ENCODE measurements around the gene KHNYN. TPM values are rescaled to one million over a fixed set of nuclear protein-coding genes. Genes with fewer than 3 reads are reported as not detected.

The KHNYN gene
- total and polyA plus RNA-seq, 5 experiments from 2014 or later, result 9.1 to 150 (median 16.9) TPM

GRCh38 chr14:24437020-24437735, 7.4 kb downstream of the KHNYN start:
- peak in 2 of 10 donors; percentile 23 to 32 for DNase-seq
- POLR2A ChIA-PET, result interaction anchor here (0.9 to 3.4 kb wide), 10 partner anchors 8 to 223 kb away, joined by 3 to 37 read pairs (median 5); partner anchors contain the start of genes CBLN3, CHMP4A, KHNYN and LTB4R
- H3K27ac Mint-ChIP-seq, result peak overlapping the region in 9 of 10 donors; percentile 27 to 92 (median 89)
- H3K4me1 Mint-ChIP-seq, result peaks cover 25 to 62% (median 57%) of the 10 kb centered on the region in 4 donors
- peaks cover 0 to 73% (median 7%) of the 10 kb centered on the region in 3 donors for H3K36me3 Mint-ChIP-seq
- H3K9me3 Mint-ChIP-seq, result no peaks in the 10 kb centered on the region
- peak in 1 of 2 donors; percentile 22 for ATAC-seq
- no peaks in the 10 kb centered on the region for H3K27me3 Mint-ChIP-seq
- peak overlapping the region; percentile 22 to 75 (median 63) for H3K4me3 Mint-ChIP-seq

GRCh38 chr14:24437736-24438067, 7.9 kb downstream of the KHNYN start:
- Mint-ChIP-seq H3K9me3 (no peaks in the 10 kb centered on the region), H3K4me3 (peak overlapping the region in 9 of 10 donors; percentile 4 to 65 (median 43)), H3K27ac (peak overlapping the region in 9 of 10 donors; percentile 46 to 92 (median 86)), H3K27me3 (no peaks in the 10 kb centered on the region), H3K36me3 (peaks cover 0 to 70% (median 7%) of the 10 kb centered on the region in 3 donors), H3K4me1 (peaks cover 29 to 62% (median 60%) of the 10 kb centered on the region in 4 donors)
- POLR2A ChIA-PET, result interaction anchor here (1.0 to 3.4 kb wide), 7 partner anchors 9 to 222 kb away, joined by 4 to 37 read pairs (median 6); partner anchors contain the start of genes CBLN3, KHNYN, LTB4R and MDP1
- ATAC-seq, result no peak
- no peak for DNase-seq

GRCh38 chr14:24438223-24439097, 8.7 kb downstream of the KHNYN start:
- Mint-ChIP-seq H3K4me3 (peak overlapping the region in 1 of 10 donors; percentile 57), H3K4me1 (peaks cover 29 to 69% (median 61%) of the 10 kb centered on the region in 4 donors), H3K27ac (peak overlapping the region in 9 of 10 donors; percentile 37 to 86 (median 64)), H3K9me3 (peaks cover 0 to 4% (median 0%) of the 10 kb centered on the region in 9 donors), H3K27me3 (no peaks in the 10 kb centered on the region), H3K36me3 (peaks cover 0 to 62% (median 7%) of the 10 kb centered on the region in 3 donors)
- no peak for ATAC-seq
- no peak for DNase-seq
- POLR2A ChIA-PET, result interaction anchor here (1.6 to 3.4 kb wide), 3 partner anchors 9 to 168 kb away, joined by 5 to 37 read pairs (median 6); partner anchors contain the start of genes CBLN3, KHNYN and RABGGTA

GRCh38 chr14:24439257-24439656, 9.5 kb downstream of the KHNYN start:
- H3K27me3 Mint-ChIP-seq, result no peaks in the 10 kb centered on the region
- H3K27ac Mint-ChIP-seq, result peak overlapping the region in 7 of 10 donors; percentile 9 to 75 (median 46)
- POLR2A ChIA-PET, result interaction anchor here (1.4 to 4.8 kb wide), 3 partner anchors 9 to 99 kb away, joined by 3 to 110 read pairs (median 6); partner anchors contain the start of genes CBLN3, KHNYN and RIPK3
- peak overlapping the region in 2 of 10 donors; percentile 48 to 76 for H3K4me3 Mint-ChIP-seq
- peaks cover 31 to 71% (median 64%) of the 10 kb centered on the region in 4 donors for H3K4me1 Mint-ChIP-seq
- ATAC-seq (no peak), DNase-seq (no peak)
- H3K9me3 Mint-ChIP-seq, result peaks cover 0 to 8% (median 0%) of the 10 kb centered on the region in 9 donors
- H3K36me3 Mint-ChIP-seq, result peaks cover 0 to 54% (median 7%) of the 10 kb centered on the region in 3 donors

GRCh38 chr14:24439830-24440605, 10.3 kb downstream of the KHNYN start:
- peaks cover 0 to 8% (median 0%) of the 10 kb centered on the region in 9 donors for H3K9me3 Mint-ChIP-seq
- ATAC-seq, result no peak
- no peaks in the 10 kb centered on the region for H3K27me3 Mint-ChIP-seq
- POLR2A ChIA-PET, result interaction anchor here (1.4 to 4.8 kb wide), 2 partner anchors 10 to 100 kb away, joined by 3 to 110 read pairs; partner anchors contain the start of genes CBLN3, KHNYN and RIPK3
- no peak for DNase-seq
- H3K36me3 Mint-ChIP-seq, result peaks cover 0 to 47% (median 7%) of the 10 kb centered on the region in 3 donors
- H3K4me1 Mint-ChIP-seq, result peaks cover 30 to 70% (median 64%) of the 10 kb centered on the region in 4 donors
- H3K4me3 Mint-ChIP-seq, result peak overlapping the region in 4 of 10 donors; percentile 3 to 76 (median 52)
- peak overlapping the region in 8 of 10 donors; percentile 22 to 100 (median 64) for H3K27ac Mint-ChIP-seq

- H3K9me3 Mint-ChIP-seq, result peaks cover 0 to 8% (median 0%) of the 10 kb centered on the region in 9 donors
- H3K36me3 Mint-ChIP-seq, result peaks cover 0 to 39% (median 8%) of the 10 kb centered on the region in 3 donors
- no peak for ATAC-seq
- H3K4me1 Mint-ChIP-seq, result peaks cover 28 to 64% (median 60%) of the 10 kb centered on the region in 4 donors
- DNase-seq, result no peak
- POLR2A ChIA-PET, result interaction anchor here (0.9 to 4.8 kb wide), 6 partner anchors 11 to 227 kb away, joined by 3 to 110 read pairs (median 3); partner anchors contain the start of genes CBLN3, CHMP4A, KHNYN and RABGGTA
- no peaks in the 10 kb centered on the region for H3K27me3 Mint-ChIP-seq
- H3K4me3 Mint-ChIP-seq, result peak overlapping the region; percentile 4 to 98 (median 96)
- H3K27ac Mint-ChIP-seq, result peak overlapping the region in 9 of 10 donors; percentile 27 to 100 (median 99)
Measured at GRCh38 chr14:24440606-24441399, 11.0 kb downstream of the KHNYN start.

GRCh38 chr14:24441485-24441884, 11.7 kb downstream of the KHNYN start:
- Mint-ChIP-seq H3K9me3 (peaks cover 0 to 8% (median 0%) of the 10 kb centered on the region in 9 donors), H3K27me3 (no peaks in the 10 kb centered on the region), H3K4me3 (peak overlapping the region; percentile 90 to 98 (median 96)), H3K36me3 (peaks cover 0 to 35% (median 6%) of the 10 kb centered on the region in 3 donors), H3K27ac (peak overlapping the region; percentile 53 to 100 (median 99)), H3K4me1 (peaks cover 26 to 60% (median 55%) of the 10 kb centered on the region in 4 donors)
- DNase-seq (no peak), ATAC-seq (no peak)
- POLR2A ChIA-PET, result interaction anchor here (0.6 to 4.8 kb wide), 13 partner anchors 11 to 1139 kb away, joined by 3 to 110 read pairs (median 4); partner anchors contain the start of genes CBLN3, CHMP4A, KHNYN and LTB4R

- Mint-ChIP-seq H3K4me1 (peaks cover 22 to 56% (median 51%) of the 10 kb centered on the region in 4 donors), H3K27ac (peak overlapping the region; percentile 98 to 100 (median 99)), H3K36me3 (peaks cover 0 to 31% (median 6%) of the 10 kb centered on the region in 3 donors), H3K27me3 (no peaks in the 10 kb centered on the region), H3K9me3 (peaks cover 0 to 8% (median 0%) of the 10 kb centered on the region in 9 donors), H3K4me3 (peak overlapping the region; percentile 90 to 98 (median 96))
- no peak for DNase-seq
- POLR2A ChIA-PET, result interaction anchor here (0.6 to 4.8 kb wide), 13 partner anchors 12 to 1139 kb away, joined by 3 to 110 read pairs (median 4); partner anchors contain the start of genes CBLN3, CHMP4A, KHNYN and LTB4R
- ATAC-seq, result no peak
Measured at GRCh38 chr14:24441904-24442239, 12.1 kb downstream of the KHNYN start.

GRCh38 chr14:24442240-24443052, 12.7 kb downstream of the KHNYN start, which contains the start of gene SDR39U1:
SDR39U1 (minus strand) TSS chr14:24442776; CDS start chr14:24442769, 7 bp downstream.
- peak; percentile 84 to 99 (median 96) for DNase-seq
- Mint-ChIP-seq H3K4me1 (peaks cover 21 to 50% (median 45%) of the 10 kb centered on the region in 4 donors), H3K27ac (peak within 1 kb of the TSS; percentile 98 to 100 (median 99)), H3K36me3 (peaks cover 0 to 29% (median 6%) of the 10 kb centered on the region in 3 donors), H3K4me3 (peak within 1 kb of the TSS; percentile 90 to 98 (median 96)), H3K27me3 (no peaks in the 10 kb centered on the region), H3K9me3 (peaks cover 0 to 8% (median 0%) of the 10 kb centered on the region in 9 donors)
- POLR2A ChIA-PET, result interaction anchor here (0.6 to 4.8 kb wide), 14 partner anchors 12 to 1140 kb away, joined by 3 to 110 read pairs (median 4); partner anchors contain the start of genes CBLN3, KHNYN, LTB4R and PPP1R3E
- ATAC-seq, result peak; percentile 88 to 89
